Psoas muscle (tissue), 8 donors: Measurements from ENCODE around the gene CHORDC1. TPM values are rescaled to one million over a fixed set of nuclear protein-coding genes. Genes with fewer than 3 reads are reported as not detected.
"Not testable (repeated sequence)": the region's sequence is repeated elsewhere in the genome, so short reads cannot be mapped to it uniquely, and the experiment has no call there.

Experiments used
- ATAC-seq, 4 donors: fragments of 200-7000 bp; cut with Tn5 transposase; one replicate each; pipeline ENCODE4 v1.9.1; 2020; ENCODE audit warnings: moderate library complexity in 3 of 4, mild to moderate bottlenecking in 2 of 4
- DNase-seq, 2 donors: peaks; one replicate each; pipeline ENCODE4 v3.0.0-alpha.2; 2020
- H3K27ac ChIP-seq: fragments of 200-600 bp; one replicate; pipeline ENCODE4 v1.8.0; 2022
- H3K27me3 ChIP-seq, 3 donors: fragments of 200-600 bp in 1 of 3; one replicate each; pipeline versions ENCODE4 v1.6.1 to v1.8.0; 2013 to 2022; ENCODE audit warnings: low read length in 2 of 3, mild to moderate bottlenecking in 2 of 3, moderate library complexity in 1 of 3; ENCODE audit not compliant: insufficient read depth in 3 of 3
- H3K36me3 ChIP-seq, 2 donors: fragments of 200-600 bp in 1 of 2; one replicate each; pipeline versions ENCODE4 v1.6.1 to v1.8.0; 2013 to 2022; ENCODE audit warnings: low read depth in 1 of 2, mild to moderate bottlenecking in 1 of 2, moderate library complexity in 1 of 2; ENCODE audit not compliant: insufficient read depth in 1 of 2
- H3K4me1 ChIP-seq: fragments of 200-600 bp; one replicate; pipeline ENCODE4 v1.8.0; 2022
- H3K4me3 ChIP-seq: fragments of 200-600 bp; one replicate; pipeline ENCODE4 v1.8.0; 2022; ENCODE audit warnings: mild to moderate bottlenecking
- H3K9me3 ChIP-seq: fragments of 200-600 bp; one replicate; pipeline ENCODE4 v1.8.0; 2022
- WGBS, 3 donors: extraction: QIAGEN DNeasy Blood & Tissue Kit; methylation state at CpG; one replicate each; pipeline versions ENCODE4 v1.1.6 to v1.1.7; 2013; 5-methylcytosine and 5-hydroxymethylcytosine counted together
- intact Hi-C, 2 donors: fragments of 100-400 bp; cut with DNase I; formaldehyde crosslinking; loops; one replicate each; pipeline versions ENCODE4 v1.11.0 to v1.14.2; 2022
- polyA plus RNA-seq, 3 donors: library from polyadenylated mRNA; stranded (reverse); fragments of 200-250 nt; gene quantifications; one replicate each; pipeline ENCODE4 v1.2.3, GENCODE V29; 2013
- total RNA-seq, 4 donors: library from RNA; stranded (reverse); fragmentation: NEBNext Ultra II Directional in 2 of 4; extraction: Animal tissue kit (Norgen Biotek cat#: 25700) in 2 of 4; gene quantifications; one replicate each; pipeline versions ENCODE4 v1.2.1 to v1.2.4, GENCODE V29; 2021 to 2023
- TF ChIP-seq, protein P1 (sequence below): fragments of 200-600 bp; IDR thresholded peaks from one replicate; pipeline ENCODE4 v1.8.0; 2022; ENCODE audit warnings: antibody characterized with exemption
- donor health status: healthy with polysubstance abuse.
- donor health status: DM: no; HTN: no; CAD: no; lungs with moderate emphysema.
- donor health status: Bipolar disorder and iron deficiency.
- donor health status: healthy.
- donor health status: DM: yes; HTN: yes; CAD: no.
- donor health status: DM: no; HTN: no; CAD: no.
- donor health status: DM: no; HTN: no; CAD: no.
- donor health status: DM: yes; HTN: yes; CAD: no.

The CHORDC1 gene
- total and polyA plus RNA-seq, 7 donors = 25.9 to 42.4 (median 36.0) TPM

DNA sequence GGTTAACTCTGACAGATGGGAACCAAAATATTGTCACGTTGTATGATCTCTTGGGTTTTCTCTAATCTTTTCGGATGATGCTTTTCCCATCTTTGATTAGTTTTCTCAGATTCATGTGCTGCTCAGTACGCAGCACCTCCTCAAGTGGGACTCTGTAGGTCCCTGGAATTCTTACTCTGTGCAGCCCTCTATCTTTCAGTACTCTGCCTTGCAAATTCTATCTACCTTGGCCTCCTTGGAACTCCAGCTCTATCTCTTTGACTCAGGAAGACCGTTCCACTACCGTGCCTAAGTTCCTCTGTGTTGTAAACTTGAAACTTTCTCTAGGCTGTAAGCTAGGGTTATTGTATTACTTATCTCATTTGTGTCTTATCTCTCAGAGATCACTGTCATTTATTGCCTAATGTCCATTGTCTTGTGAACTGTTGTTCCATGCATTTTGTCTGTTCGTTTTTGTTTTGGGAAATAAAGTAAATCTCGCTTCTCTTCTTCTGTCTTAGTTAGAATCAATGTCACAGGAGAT lies 20.1 kb upstream of the CHORDC1 start:
- intact Hi-C loops = no loop called here
- H3K9me3 ChIP-seq = no peaks in the 10 kb centered on the region
- H3K36me3 ChIP-seq = no peaks in the 10 kb centered on the region
- no peaks in the 10 kb centered on the region for H3K4me1 ChIP-seq
- no peak overlapping the region for H3K27ac ChIP-seq
- 63 to 71% (median 70%) methylated on average over 7 of the region's 7 CpGs for WGBS, 3 donors
- H3K27me3 ChIP-seq = no peaks in the 10 kb centered on the region
- ATAC-seq (no peak), DNase-seq (no peak)
- TF ChIP-seq, protein P1, sequence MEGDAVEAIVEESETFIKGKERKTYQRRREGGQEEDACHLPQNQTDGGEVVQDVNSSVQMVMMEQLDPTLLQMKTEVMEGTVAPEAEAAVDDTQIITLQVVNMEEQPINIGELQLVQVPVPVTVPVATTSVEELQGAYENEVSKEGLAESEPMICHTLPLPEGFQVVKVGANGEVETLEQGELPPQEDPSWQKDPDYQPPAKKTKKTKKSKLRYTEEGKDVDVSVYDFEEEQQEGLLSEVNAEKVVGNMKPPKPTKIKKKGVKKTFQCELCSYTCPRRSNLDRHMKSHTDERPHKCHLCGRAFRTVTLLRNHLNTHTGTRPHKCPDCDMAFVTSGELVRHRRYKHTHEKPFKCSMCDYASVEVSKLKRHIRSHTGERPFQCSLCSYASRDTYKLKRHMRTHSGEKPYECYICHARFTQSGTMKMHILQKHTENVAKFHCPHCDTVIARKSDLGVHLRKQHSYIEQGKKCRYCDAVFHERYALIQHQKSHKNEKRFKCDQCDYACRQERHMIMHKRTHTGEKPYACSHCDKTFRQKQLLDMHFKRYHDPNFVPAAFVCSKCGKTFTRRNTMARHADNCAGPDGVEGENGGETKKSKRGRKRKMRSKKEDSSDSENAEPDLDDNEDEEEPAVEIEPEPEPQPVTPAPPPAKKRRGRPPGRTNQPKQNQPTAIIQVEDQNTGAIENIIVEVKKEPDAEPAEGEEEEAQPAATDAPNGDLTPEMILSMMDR = no peak
- H3K4me3 ChIP-seq = no peak overlapping the region

DNA sequence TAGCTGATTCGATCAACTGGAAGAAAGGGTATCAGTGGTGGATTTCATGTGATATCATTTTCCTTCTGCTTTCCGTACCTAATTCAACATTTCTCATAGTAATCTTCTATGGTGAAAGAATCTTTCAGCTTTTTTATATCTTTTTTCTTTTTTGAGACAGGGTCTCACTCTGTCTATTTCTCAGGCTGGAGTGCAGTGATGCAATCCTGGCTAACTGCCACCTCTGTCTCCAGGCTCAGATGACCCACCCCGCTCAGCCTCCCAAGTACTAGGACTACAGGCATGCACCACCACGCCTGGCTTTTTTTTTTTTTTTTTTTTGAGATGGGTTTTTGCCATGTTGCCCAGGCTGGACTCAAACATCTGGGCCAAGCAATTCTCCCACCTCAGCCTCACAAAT lies 18.6 kb upstream of the CHORDC1 start:
- DNase-seq (no peak), ATAC-seq (no peak)
- TF ChIP-seq, protein P1 = no peak
- H3K27ac ChIP-seq = no peak overlapping the region
- 60 to 84% (median 78%) methylated on average over 3 to 4 of the region's 4 CpGs for WGBS, 3 donors
- H3K9me3 ChIP-seq = no peaks in the 10 kb centered on the region
- intact Hi-C loops = no loop called here
- H3K36me3 ChIP-seq = no peaks in the 10 kb centered on the region
- no peaks in the 10 kb centered on the region for H3K27me3 ChIP-seq
- H3K4me1 ChIP-seq = no peaks in the 10 kb centered on the region
- H3K4me3 ChIP-seq = no peak overlapping the region

DNA sequence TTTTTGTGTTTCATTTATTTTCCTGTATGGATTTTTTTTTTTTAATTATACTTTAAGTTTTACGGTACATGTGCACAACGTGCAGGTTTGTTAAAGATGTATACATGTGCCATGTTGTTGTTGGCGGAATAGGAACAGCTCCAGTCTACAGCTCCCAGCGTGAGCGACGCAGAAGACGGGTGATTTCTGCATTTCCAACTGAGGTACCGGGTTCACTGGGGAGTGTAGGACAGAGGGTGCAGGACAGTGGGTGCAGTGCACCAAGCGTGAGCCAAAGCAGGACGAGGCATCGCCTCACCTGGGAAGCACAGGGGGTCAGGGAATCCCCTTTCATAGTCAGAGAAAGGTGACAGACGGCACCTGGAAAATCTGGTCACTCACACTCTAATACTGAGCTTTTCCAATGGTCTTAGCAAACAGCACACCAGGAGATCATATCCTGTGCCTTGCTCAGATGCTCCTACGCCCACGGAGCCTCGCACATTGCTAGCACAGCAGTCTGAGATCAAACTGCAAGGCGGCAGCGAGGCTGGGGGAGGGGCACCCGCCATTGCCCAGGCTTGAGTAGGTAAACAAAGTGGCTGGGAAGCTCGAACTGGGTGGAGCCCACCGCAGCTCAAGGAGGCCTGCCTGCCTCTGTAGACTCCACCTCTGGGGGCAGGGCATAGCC lies 17.3 kb upstream of the CHORDC1 start:
- H3K4me3 ChIP-seq, H3K27ac ChIP-seq, H3K36me3 ChIP-seq, H3K4me1 ChIP-seq, intact Hi-C loops, H3K27me3 ChIP-seq, H3K9me3 ChIP-seq, DNase-seq, ATAC-seq: not testable (repeated sequence)
- WGBS, 3 donors = 82 to 87% (median 87%) methylated on average over 18 to 20 of the region's 20 CpGs

DNA sequence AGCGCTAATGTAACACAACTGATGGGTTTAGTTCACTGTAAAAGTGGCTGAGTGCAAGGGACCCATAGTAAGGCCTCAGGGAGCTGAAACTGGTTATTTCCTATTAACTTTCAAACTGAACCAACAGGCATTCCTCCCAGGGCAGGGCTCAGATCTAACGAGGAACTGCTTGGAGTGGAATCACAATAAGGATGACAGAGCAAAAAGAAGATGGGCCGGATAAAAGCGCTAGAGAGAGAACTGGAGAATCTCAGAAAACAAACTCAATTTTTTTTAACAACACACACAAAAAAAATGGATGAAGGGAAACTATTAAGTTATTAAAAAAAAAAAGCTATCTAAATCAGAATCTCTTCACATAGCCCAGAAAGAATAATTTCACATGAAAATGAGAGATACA lies 14.2 kb upstream of the CHORDC1 start:
- H3K27ac ChIP-seq = no peak overlapping the region
- H3K4me3 ChIP-seq = no peak overlapping the region
- WGBS, 3 donors = 87 to 94% (median 88%) methylated on average over 4 of the region's 4 CpGs
- no peaks in the 10 kb centered on the region for H3K36me3 ChIP-seq
- H3K4me1 ChIP-seq = no peaks in the 10 kb centered on the region
- no peak for DNase-seq
- H3K9me3 ChIP-seq = no peaks in the 10 kb centered on the region
- intact Hi-C loops = no loop called here
- no peaks in the 10 kb centered on the region for H3K27me3 ChIP-seq
- ATAC-seq = no peak
- TF ChIP-seq, protein P1 = no peak

DNA sequence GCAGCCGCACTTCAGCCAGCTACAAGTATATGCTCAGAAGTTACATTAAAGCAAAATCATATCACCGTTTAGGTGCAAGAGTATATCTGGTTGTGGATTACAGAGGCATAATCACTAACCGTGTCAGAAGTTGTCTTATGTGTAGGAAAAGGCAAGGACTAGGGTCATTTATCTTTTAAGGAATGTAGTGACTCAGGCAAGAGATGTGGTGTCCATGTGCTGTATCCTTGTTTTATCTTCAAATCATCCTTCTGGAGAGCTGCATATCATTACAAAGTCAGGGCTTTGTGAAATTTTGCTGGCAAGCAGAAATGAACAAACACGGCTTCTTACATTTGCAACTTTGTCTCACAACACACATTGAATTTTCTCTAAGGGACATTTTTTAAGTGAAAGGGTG lies 12.7 kb upstream of the CHORDC1 start:
- intact Hi-C loops = no loop called here
- H3K27me3 ChIP-seq = no peaks in the 10 kb centered on the region
- DNase-seq (no peak), ATAC-seq (no peak)
- no peaks in the 10 kb centered on the region for H3K4me1 ChIP-seq
- no peak overlapping the region for H3K27ac ChIP-seq
- no peaks in the 10 kb centered on the region for H3K36me3 ChIP-seq
- H3K9me3 ChIP-seq = no peaks in the 10 kb centered on the region
- WGBS, 3 donors = 90 to 91% (median 91%) methylated on average over 4 of the region's 4 CpGs
- TF ChIP-seq, protein P1 = no peak
- no peak overlapping the region for H3K4me3 ChIP-seq
